Subcutaneous adipose tissue (tissue), 4 donors: Measurements from ENCODE around the gene ZNF556. TPM values are rescaled to one million over a fixed set of nuclear protein-coding genes. Genes with fewer than 3 reads are reported as not detected.

Source experiments
- total RNA-seq, 4 donors: library from RNA; depleted of rRNA; stranded (reverse); fragments of >200 nt; gene quantifications; one replicate each; pipeline ENCODE4 v1.1.0, GENCODE V29; 2016
- TF ChIP-seq, protein P1 (sequence below): fragments of 450-650 bp; IDR thresholded peaks from one replicate; pipeline ENCODE4 v1.5.1; 2016; ENCODE audit warnings: low read depth, mild to moderate bottlenecking, control low read depth, antibody characterized with exemption, moderate library complexity

ZNF556 gene
- total RNA-seq: not detected

DNA sequence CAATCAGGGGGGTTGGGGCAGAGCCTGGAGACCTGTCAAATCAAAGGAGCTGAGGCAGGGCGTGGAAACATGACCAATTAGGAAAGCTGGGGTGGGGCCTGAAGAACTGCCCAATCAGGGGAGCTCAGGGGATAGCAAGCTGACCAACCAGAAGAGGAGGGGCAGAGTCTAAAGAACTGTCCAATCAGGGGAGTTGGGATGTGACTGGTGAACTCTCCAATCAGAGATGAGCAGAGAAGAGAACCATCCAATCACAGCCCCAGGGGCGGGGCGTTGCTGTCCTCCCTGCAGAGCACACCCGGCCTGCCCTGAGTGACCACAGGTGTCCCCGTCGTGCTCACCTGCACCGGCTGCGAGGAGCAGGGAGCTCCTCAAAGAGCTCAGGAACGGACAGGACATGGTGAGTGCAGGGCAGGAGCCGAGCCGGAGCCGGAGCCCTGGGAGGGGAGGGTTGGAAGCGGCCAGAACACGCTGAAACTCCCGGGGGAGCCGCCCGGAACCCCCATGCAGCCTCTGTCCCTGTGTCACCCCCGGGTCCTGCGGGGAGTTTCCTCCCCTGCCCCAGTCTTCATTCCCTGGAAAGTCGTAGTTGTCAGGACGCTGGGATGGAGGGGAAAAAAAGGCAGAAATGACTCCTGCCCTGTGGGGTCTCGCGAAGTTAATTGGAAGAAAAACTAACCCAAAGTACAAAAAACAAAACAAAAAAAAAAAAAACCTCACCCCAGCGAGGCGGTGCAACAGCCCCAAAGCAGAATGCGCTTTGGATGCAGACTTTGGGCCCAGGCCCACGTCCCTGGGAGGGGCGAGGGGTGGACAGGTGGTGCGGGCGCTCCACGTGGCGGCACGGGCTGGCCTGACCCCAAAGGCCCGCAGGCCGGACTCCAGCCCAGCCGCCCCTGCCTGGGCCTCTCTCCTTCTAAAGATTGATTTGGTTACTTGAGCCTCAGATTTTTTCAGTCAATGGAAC lies at the start of gene ZNF556:
Gene ZNF556, plus strand, starts transcription at position 311 of the 967 bp plus-strand sequence. Its CDS starts 87 bp downstream, at position 398.
- TF ChIP-seq, protein P1, sequence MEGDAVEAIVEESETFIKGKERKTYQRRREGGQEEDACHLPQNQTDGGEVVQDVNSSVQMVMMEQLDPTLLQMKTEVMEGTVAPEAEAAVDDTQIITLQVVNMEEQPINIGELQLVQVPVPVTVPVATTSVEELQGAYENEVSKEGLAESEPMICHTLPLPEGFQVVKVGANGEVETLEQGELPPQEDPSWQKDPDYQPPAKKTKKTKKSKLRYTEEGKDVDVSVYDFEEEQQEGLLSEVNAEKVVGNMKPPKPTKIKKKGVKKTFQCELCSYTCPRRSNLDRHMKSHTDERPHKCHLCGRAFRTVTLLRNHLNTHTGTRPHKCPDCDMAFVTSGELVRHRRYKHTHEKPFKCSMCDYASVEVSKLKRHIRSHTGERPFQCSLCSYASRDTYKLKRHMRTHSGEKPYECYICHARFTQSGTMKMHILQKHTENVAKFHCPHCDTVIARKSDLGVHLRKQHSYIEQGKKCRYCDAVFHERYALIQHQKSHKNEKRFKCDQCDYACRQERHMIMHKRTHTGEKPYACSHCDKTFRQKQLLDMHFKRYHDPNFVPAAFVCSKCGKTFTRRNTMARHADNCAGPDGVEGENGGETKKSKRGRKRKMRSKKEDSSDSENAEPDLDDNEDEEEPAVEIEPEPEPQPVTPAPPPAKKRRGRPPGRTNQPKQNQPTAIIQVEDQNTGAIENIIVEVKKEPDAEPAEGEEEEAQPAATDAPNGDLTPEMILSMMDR: no peak

DNA sequence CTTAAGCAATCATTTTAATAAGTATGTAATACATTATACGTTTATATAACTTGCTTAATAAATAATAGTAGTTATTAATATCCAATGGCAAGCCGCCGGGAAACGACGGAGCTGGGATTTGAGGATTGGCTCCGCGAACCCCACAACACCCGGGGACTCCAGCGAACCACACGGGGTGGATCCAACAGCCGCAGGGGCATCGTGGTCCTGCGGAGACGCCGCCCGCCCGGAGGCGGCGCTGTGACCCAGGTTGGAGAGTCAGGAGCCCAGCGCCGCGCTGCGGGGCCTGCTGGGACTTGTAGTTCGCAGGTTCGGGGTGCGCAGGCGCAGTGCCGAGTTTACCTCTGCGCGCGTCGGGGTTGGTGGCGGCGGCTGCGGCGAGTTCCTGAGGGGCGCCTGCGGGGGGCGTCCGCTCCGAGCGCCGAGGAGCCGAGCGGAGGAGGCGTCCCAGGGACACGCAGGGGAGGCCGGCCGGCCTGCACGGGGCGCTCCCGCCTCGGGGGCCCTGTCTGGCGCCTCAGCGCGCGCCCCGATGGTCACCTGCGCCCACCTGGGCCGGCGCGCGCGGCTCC lies 47.5 kb upstream of the ZNF556 start, which contains the start of gene ZNF554:
Gene ZNF554, plus strand, starts transcription at position 329 of the 572 bp plus-strand sequence. Its CDS starts 204 bp downstream, at position 533.
- TF ChIP-seq, protein P1: no peak

DNA sequence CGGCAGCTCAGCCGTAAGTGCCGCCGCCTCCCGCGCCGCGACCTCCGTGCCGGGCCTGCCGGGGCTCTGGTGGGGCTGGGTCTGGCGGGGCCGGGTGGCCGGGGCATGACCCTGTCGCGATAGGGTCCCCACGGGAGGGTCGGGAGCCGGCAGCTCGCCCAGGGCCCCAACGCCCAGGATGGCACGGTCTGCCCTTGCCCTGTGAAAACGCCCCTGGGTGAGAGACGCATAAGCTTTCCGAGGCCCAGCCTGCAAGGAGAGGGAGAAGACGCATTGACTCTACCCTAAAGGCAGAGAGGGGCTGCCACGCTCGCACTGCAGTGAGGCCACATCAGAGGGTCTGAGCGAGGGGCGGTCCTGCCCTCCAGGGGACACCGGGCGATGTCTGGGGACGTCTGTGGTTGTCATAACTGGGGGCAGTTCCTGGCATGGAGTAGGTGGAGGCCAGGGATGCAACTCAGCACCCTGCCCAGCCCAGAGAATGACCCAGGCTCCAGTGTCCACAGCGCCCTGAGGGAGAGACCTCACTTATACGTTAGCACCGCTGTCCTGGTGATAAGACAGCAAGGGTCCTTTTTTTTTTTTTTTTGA lies 46.9 kb upstream of the ZNF556 start:
- TF ChIP-seq, protein P1: no peak

DNA sequence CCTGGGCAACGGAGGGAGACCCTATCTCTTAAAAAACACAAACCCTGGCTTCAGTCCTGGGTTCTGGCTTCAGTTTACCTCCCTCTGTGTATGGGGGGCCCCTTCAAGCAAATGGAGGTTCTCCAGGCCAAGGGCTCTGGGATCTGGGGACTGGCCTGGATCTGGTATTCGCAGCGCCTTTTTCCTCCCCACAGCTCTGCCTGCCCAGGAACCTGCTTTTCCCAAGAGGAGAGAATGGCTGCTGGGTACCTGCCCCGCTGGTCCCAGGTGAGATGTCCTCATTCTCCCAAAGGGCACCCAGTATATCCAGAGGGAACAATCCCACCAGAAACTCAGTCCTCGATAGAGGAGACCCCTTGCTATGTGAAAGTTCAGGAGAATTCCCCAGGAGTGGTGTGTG lies 44.3 kb upstream of the ZNF556 start:
- TF ChIP-seq, protein P1: no peak

DNA sequence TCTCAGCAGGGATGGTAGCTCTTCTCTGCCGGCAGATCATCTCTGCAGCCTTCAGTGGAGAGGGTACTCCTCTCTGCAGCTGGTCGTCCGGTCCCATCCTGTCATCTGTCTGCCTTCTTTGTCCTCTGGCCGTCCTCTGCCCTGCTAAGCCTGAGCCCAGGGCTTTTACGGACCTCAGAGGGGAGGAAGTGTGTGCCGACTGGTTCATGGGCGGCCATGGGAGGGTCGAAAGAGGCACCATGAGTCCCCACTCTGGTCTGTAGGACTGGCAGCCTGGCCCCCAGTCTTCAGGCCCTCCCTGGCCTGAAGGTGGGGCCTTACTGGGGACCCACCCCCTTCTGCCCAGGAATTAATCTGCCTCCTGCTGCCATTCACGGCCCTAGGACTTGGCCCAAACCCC lies 43.5 kb upstream of the ZNF556 start:
- TF ChIP-seq, protein P1: no peak

DNA sequence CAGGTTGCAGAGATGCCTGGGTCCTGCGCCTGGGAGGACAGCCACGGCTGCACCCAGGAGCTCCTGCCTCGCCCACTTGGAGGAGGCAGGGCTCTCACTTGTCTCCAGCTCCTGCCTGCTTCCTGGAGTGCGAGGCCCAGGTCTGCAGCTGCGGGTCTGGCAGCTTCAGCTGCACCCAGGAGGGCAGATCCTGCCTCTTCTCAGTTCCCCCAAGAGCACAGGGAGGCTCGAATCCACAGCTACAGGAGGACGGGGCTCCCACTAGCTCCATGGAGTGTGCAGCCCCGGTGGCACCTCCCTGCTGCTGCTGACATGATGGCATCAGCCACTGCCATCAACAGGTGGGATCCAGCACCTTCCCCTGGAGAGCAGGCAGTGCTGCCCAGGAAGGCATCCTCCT lies 43.0 kb upstream of the ZNF556 start:
- TF ChIP-seq, protein P1: no peak

DNA sequence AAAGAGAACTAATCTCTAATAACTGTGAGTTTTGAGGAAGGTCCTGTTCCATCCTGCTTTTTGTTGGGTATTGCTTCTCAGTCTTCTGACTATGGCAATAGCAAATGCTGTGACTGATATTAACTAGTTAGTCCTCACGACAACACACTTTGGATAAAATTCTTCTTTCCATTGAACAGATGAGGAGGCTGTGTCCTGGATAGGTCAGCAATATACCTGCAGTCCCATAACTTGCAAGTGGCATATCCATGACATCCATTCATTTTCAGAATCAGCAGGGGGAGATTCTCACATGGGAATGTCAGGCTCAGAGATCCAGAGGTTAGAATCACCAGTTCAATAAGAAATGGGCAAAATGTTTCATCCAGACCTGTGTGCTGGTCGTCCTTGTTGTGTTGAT lies 40.1 kb upstream of the ZNF556 start:
- TF ChIP-seq, protein P1: no peak
